H1 (cell line): ENCODE data around the gene MAPKAP1.

ENCODE experiments used
- CTCF ChIP-seq, 3 experiments: IDR thresholded peaks; 1 replicate in 2 of 3; 2 replicates in 1 of 3; pipeline versions ENCODE4 v1.5.1 to v1.6.1; 2011; ENCODE audit warnings: low read length in 3 of 3, mild to moderate bottlenecking in 3 of 3, inconsistent platforms in 2 of 3, low read depth in 1 of 3, moderate library complexity in 1 of 3; ENCODE audit not compliant: insufficient read depth in 1 of 3; ENCODE audit errors: control extremely low read depth in 1 of 3
- EZH2 ChIP-seq: fragments of 200-600 bp; sonication (generic); IDR thresholded peaks from 2 replicates; pipeline ENCODE4 v1.7.1; 2012; ENCODE audit warnings: low read depth, mild to moderate bottlenecking, moderate library complexity, low read length, inconsistent platforms; ENCODE audit not compliant: severe bottlenecking
- HDAC2 ChIP-seq, 2 experiments: fragments of 300-600 bp in 1 of 2; sonication (generic) in 1 of 2; IDR thresholded peaks; 2 replicates each; pipeline ENCODE4 v1.6.1; 2011 to 2012; ENCODE audit warnings: low read depth in 2 of 2, low read length in 2 of 2, mild to moderate bottlenecking in 2 of 2, moderate library complexity in 2 of 2, borderline replicate concordance in 1 of 2, inconsistent platforms in 1 of 2
- JUN ChIP-seq: IDR thresholded peaks from 2 replicates; pipeline ENCODE4 v1.6.1; 2011; ENCODE audit warnings: low read depth, mild to moderate bottlenecking, improper control_type of control experiment, low read length
- POLR2A ChIP-seq, 2 experiments: IDR thresholded peaks; 1 replicate in 1 of 2; 2 replicates in 1 of 2; pipeline ENCODE4 v1.6.1; 2011; ENCODE audit warnings: low read depth in 2 of 2, low read length in 2 of 2, mild to moderate bottlenecking in 2 of 2; ENCODE audit errors: control extremely low read depth in 1 of 2
- SIRT6 ChIP-seq: IDR thresholded peaks from one replicate; pipeline ENCODE4 v1.7.1; 2012; ENCODE audit warnings: low read length, inconsistent platforms
- YY1 ChIP-seq: IDR thresholded peaks from 2 replicates; pipeline ENCODE4 v1.6.1; 2011; ENCODE audit warnings: low read depth, mild to moderate bottlenecking, low read length

GRCh38 chr9:125726456-125727132 lies 19.6 kb upstream of the MAPKAP1 start:
- TF ChIP-seq HDAC2 (IDR thresholded peaks at IDR 0.05; ENCODE audit: borderline replicate concordance in 1 of 2, low read depth in 2 of 2, low read length in 2 of 2) (no peak), CTCF (IDR thresholded peaks at IDR 0.05; ENCODE audit: control extremely low read depth in 1 of 3, insufficient read depth in 1 of 3, low read depth in 1 of 3, low read length in 3 of 3) (no peak), YY1 (no peak), SIRT6 (no peak), JUN (no peak), POLR2A (IDR thresholded peaks at IDR 0.05; ENCODE audit: control extremely low read depth in 1 of 2, low read depth in 2 of 2, low read length in 2 of 2) (no peak), EZH2 (no peak)
